Measurements from ENCODE around the gene USP17L19.
"Not testable (repeated sequence)": the region's sequence is repeated elsewhere in the genome, so short reads cannot be mapped to it uniquely, and the experiment has no call there.

DNA sequence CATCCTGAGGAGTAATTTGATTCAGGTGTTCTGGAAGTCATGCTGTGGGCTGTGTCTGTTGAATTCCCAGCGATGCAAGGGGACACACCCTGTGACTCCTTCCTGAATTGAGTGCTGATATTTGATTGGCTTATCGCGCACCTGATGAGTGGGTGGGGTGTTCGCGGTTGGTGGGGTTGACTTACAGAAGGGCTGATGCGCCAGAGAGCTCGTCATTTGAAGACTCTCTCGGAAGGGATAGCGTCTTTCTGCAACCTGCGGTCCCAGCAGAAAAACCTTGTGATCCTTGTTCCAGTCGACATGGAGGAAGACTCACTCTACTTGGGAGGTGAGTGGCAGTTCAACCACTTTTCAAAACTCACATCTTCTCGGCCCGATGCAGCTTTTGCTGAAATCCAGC lies at the start of gene USP17L19:
- TF ChIP-seq POLR2AphosphoS5 (IDR thresholded peaks at IDR 0.05; ENCODE audit: low read depth, low read length); SIN3A (IDR thresholded peaks at IDR 0.05; ENCODE audit: borderline replicate concordance, insufficient read depth, low read length); TAF1 (IDR thresholded peaks at IDR 0.05; ENCODE audit: borderline replicate concordance, insufficient read depth, low read length): not testable (repeated sequence)
- TF ChIP-seq, protein P1, sequence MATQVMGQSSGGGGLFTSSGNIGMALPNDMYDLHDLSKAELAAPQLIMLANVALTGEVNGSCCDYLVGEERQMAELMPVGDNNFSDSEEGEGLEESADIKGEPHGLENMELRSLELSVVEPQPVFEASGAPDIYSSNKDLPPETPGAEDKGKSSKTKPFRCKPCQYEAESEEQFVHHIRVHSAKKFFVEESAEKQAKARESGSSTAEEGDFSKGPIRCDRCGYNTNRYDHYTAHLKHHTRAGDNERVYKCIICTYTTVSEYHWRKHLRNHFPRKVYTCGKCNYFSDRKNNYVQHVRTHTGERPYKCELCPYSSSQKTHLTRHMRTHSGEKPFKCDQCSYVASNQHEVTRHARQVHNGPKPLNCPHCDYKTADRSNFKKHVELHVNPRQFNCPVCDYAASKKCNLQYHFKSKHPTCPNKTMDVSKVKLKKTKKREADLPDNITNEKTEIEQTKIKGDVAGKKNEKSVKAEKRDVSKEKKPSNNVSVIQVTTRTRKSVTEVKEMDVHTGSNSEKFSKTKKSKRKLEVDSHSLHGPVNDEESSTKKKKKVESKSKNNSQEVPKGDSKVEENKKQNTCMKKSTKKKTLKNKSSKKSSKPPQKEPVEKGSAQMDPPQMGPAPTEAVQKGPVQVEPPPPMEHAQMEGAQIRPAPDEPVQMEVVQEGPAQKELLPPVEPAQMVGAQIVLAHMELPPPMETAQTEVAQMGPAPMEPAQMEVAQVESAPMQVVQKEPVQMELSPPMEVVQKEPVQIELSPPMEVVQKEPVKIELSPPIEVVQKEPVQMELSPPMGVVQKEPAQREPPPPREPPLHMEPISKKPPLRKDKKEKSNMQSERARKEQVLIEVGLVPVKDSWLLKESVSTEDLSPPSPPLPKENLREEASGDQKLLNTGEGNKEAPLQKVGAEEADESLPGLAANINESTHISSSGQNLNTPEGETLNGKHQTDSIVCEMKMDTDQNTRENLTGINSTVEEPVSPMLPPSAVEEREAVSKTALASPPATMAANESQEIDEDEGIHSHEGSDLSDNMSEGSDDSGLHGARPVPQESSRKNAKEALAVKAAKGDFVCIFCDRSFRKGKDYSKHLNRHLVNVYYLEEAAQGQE (IDR thresholded peaks at IDR 0.05; ENCODE audit: insufficient read depth in 1 of 2, low read depth in 2 of 2, low read length in 2 of 2), result not testable (repeated sequence)

Measured in PFSK-1 (cell line).